HepG2 (cell line): ENCODE measurements around the gene MTRR. TPM values are rescaled to one million over a fixed set of nuclear protein-coding genes. Genes with fewer than 3 reads are reported as not detected.

Experiments
- ATAC-seq: fragments of 200-7000 bp; cut with Tn5 transposase; 3 replicates; pipeline ENCODE4 v1.9.1; 2020; ENCODE audit warnings: mild to moderate bottlenecking, moderate library complexity
- BruUV-seq: library from RNA; stranded (reverse); fragments of 400-500 nt; replicated peaks from 2 replicates; lab custom pipeline; 2021; lab: Mats Ljungman, UMichigan
- CTCF ChIA-PET: fragments of 300-600 bp; formaldehyde crosslinking; extraction: SDS; loops from one replicate; lab custom pipeline; 2021; ENCODE audit warnings: low total read pairs, inconsistent platforms, low intra/inter-chr PET ratio; lab: Yijun Ruan, JAX
- POLR2A ChIA-PET: fragments of 350-600 bp; sonication (Branson Sonifier 250); formaldehyde crosslinking; loops from one replicate; lab custom pipeline; 2020; ENCODE audit warnings: antibody characterized with exemption, inconsistent platforms; lab: Yijun Ruan, JAX
- DNase-seq: peaks from one replicate; pipeline ENCODE4 v3.0.0-alpha.2; 2015; ENCODE audit warnings: low spot score
- FAIRE-seq: peaks from 3 replicates; lab custom pipeline; 2011; peaks lifted over from hg19 to GRCh38; lab: Jason Lieb, UNC
- H2AFZ ChIP-seq: one replicate; pipeline ENCODE4 v1.6.1; 2011; ENCODE audit warnings: low read length, inconsistent platforms
- H3K27ac ChIP-seq: fragments of 300-600 bp; 3 replicates; pipeline ENCODE4 v1.8.0; 2011; ENCODE audit warnings: mixed run types, mild to moderate bottlenecking, mixed read lengths, low read length, inconsistent platforms; ENCODE audit not compliant: insufficient read depth; ENCODE audit errors: extremely low read length
- H3K27me3 ChIP-seq, 2 experiments: fragments of 200-600 bp in 1 of 2; 2 replicates in 1 of 2; 3 replicates in 1 of 2; pipeline versions ENCODE4 v1.6.0 to v1.8.0; 2011; ENCODE audit warnings: low read length in 2 of 2, mild to moderate bottlenecking in 2 of 2, moderate library complexity in 2 of 2, inconsistent platforms in 1 of 2; ENCODE audit not compliant: insufficient read depth in 2 of 2, control insufficient read depth in 1 of 2
- H3K36me3 ChIP-seq, 2 experiments: fragments of 200-600 bp in 1 of 2; replicated peaks in 1 of 2; 2 replicates in 1 of 2; 3 replicates in 1 of 2; pipeline versions ENCODE4 v1.5.1 to v1.8.0; 2011; ENCODE audit warnings: low read length in 2 of 2, inconsistent platforms in 1 of 2; ENCODE audit not compliant: insufficient read depth in 2 of 2, control insufficient read depth in 1 of 2
- H3K4me1 ChIP-seq: 2 replicates; pipeline ENCODE4 v1.5.1; 2012; ENCODE audit warnings: low read length, inconsistent platforms; ENCODE audit not compliant: insufficient read depth
- H3K4me2 ChIP-seq: 2 replicates; pipeline ENCODE4 v1.6.0; 2011; ENCODE audit warnings: low read depth, low read length, inconsistent platforms
- H3K4me3 ChIP-seq, 3 experiments: fragments of 200-600 bp in 1 of 3; sonication (generic), shearing (Covaris generic) in 1 of 3; replicated peaks in 1 of 3; 2 replicates each; pipeline ENCODE4 v1.5.1; 2011 to 2016; ENCODE audit warnings: low read length in 3 of 3, inconsistent platforms in 2 of 3, low read depth in 2 of 3, mild to moderate bottlenecking in 2 of 3, control low read depth in 1 of 3, mixed read lengths in 1 of 3; ENCODE audit not compliant: insufficient read depth in 1 of 3
- H3K79me2 ChIP-seq: one replicate; pipeline ENCODE4 v1.6.1; 2011; ENCODE audit warnings: low read length, inconsistent platforms; ENCODE audit not compliant: insufficient read depth
- H3K9ac ChIP-seq: 2 replicates; pipeline ENCODE4 v1.6.0; 2011; ENCODE audit warnings: mild to moderate bottlenecking, low read depth, low read length, inconsistent platforms; ENCODE audit not compliant: insufficient read depth
- H3K9me3 ChIP-seq: 2 replicates; pipeline ENCODE4 v1.5.1; 2012; ENCODE audit warnings: mild to moderate bottlenecking, low read length
- H4K20me1 ChIP-seq: 2 replicates; pipeline ENCODE4 v1.6.0; 2011; ENCODE audit warnings: inconsistent platforms, mild to moderate bottlenecking, low read length, moderate library complexity; ENCODE audit not compliant: insufficient read depth
- AGO1 ChIP-seq: fragments of 200-400 bp; formaldehyde crosslinking; IDR thresholded peaks from 2 replicates; pipeline ENCODE4 v1.6.1; 2017; ENCODE audit warnings: mild to moderate bottlenecking, low read depth, low read length, moderate library complexity; ENCODE audit not compliant: poor library complexity, severe bottlenecking
- DR1 ChIP-seq: sonication (generic); formaldehyde crosslinking; IDR thresholded peaks from 2 replicates; pipeline ENCODE4 v1.8.0; 2021; ENCODE audit warnings: mild to moderate bottlenecking, missing genetic modification reagents, inconsistent platforms
- HNRNPK ChIP-seq: fragments of 200-400 bp; formaldehyde crosslinking; IDR thresholded peaks from 2 replicates; pipeline ENCODE4 v1.6.1; 2018; ENCODE audit warnings: low read length, low read depth, moderate library complexity, mild to moderate bottlenecking; ENCODE audit not compliant: poor library complexity, severe bottlenecking
- ISL2 ChIP-seq: sonication (generic); formaldehyde crosslinking; IDR thresholded peaks from 2 replicates; pipeline ENCODE4 v1.5.0; 2020; ENCODE audit warnings: missing genetic modification reagents
- KDM6A ChIP-seq: IDR thresholded peaks from 2 replicates; pipeline ENCODE4 v1.6.1; 2016; ENCODE audit warnings: low read depth
- MAFK ChIP-seq, 2 experiments: IDR thresholded peaks in 1 of 2; conservative IDR thresholded peaks in 1 of 2; 2 replicates each; pipeline ENCODE4 v1.6.1; 2011; ENCODE audit warnings: improper control_type of control experiment in 2 of 2, low read length in 2 of 2
- MNT ChIP-seq: fragments of 450-650 bp; IDR thresholded peaks from 2 replicates; pipeline ENCODE4 v1.6.1; 2016
- MTA1 ChIP-seq: sonication (generic); formaldehyde crosslinking; IDR thresholded peaks from 2 replicates; pipeline ENCODE4 v1.4.0; 2020; ENCODE audit warnings: missing genetic modification reagents, mild to moderate bottlenecking, borderline replicate concordance
- NR2F6 ChIP-seq, 2 experiments: IDR thresholded peaks; 2 replicates each; pipeline ENCODE4 v1.6.1; 2016; ENCODE audit warnings: antibody characterized with exemption in 1 of 2, mild to moderate bottlenecking in 1 of 2
- PITX1 ChIP-seq: sonication (generic); formaldehyde crosslinking; IDR thresholded peaks from 2 replicates; pipeline ENCODE4 v1.5.1; 2020; ENCODE audit warnings: mild to moderate bottlenecking, missing genetic modification reagents
- RELA ChIP-seq: sonication (generic); formaldehyde crosslinking; IDR thresholded peaks from 2 replicates; pipeline ENCODE4 v1.4.0; 2020; ENCODE audit warnings: missing genetic modification reagents
- SMYD3 ChIP-seq: sonication (generic); formaldehyde crosslinking; IDR thresholded peaks from 2 replicates; pipeline ENCODE4 v1.8.1; 2023; ENCODE audit warnings: mild to moderate bottlenecking, missing genetic modification reagents
- TCF7 ChIP-seq: sonication (generic); IDR thresholded peaks from 2 replicates; pipeline ENCODE4 v1.6.1; 2016; ENCODE audit warnings: antibody characterized with exemption, low read depth
- TCF7L2 ChIP-seq: IDR thresholded peaks from 2 replicates; pipeline ENCODE4 v1.6.1; 2011; ENCODE audit warnings: mild to moderate bottlenecking, low read depth, low read length, moderate library complexity
- ZFP41 ChIP-seq: sonication (generic); formaldehyde crosslinking; IDR thresholded peaks from 2 replicates; pipeline ENCODE4 v1.4.0; 2020; ENCODE audit warnings: mild to moderate bottlenecking, missing genetic modification reagents, borderline replicate concordance
- ZNF256 ChIP-seq: sonication (generic); formaldehyde crosslinking; conservative IDR thresholded peaks from 2 replicates; pipeline ENCODE4 v1.4.0; 2020; ENCODE audit warnings: missing genetic modification reagents
- ZNF263 ChIP-seq: sonication (generic); formaldehyde crosslinking; IDR thresholded peaks from 2 replicates; pipeline ENCODE4 v1.4.0; 2020; ENCODE audit warnings: missing genetic modification reagents
- ZNF430 ChIP-seq: sonication (generic); formaldehyde crosslinking; IDR thresholded peaks from 2 replicates; pipeline ENCODE4 v1.9.0; 2021; ENCODE audit warnings: mild to moderate bottlenecking, missing genetic modification reagents
- ZNF562 ChIP-seq: sonication (generic); formaldehyde crosslinking; IDR thresholded peaks from 2 replicates; pipeline ENCODE4 v1.8.0; 2022; ENCODE audit warnings: missing genetic modification reagents, borderline replicate concordance
- WGBS: methylation state at CpG from one replicate; pipeline ENCODE4 v1.1.6; 2017; ENCODE audit warnings: low lambda C conversion rate; 5-methylcytosine and 5-hydroxymethylcytosine counted together
- in situ Hi-C: cut with HindIII; loops from 2 replicates; pipeline ENCODE4 v1.10.0; 2017; ENCODE audit warnings: low pct_unique_long_range_greater_than_20kb; ENCODE audit not compliant: extremely low pct_ligation_motif_present
- intact Hi-C: fragments of 100-400 bp; cut with micrococcal nuclease; formaldehyde crosslinking; loops from one replicate; pipeline ENCODE4 v1.10.0; 2022; ENCODE audit not compliant: unreplicated experiment
- polyA plus RNA-seq, 8 experiments: library from polyadenylated mRNA; depleted of rRNA in 3 of 8; stranded (reverse) in 7 of 8; unstranded in 1 of 8; fragments of >200 nt; fragmentation: Illumina TruSeq in 4 of 8; extraction: Trizol in 4 of 8; gene quantifications; 2 replicates each; pipeline versions ENCODE4 v1.2.1 to v1.2.3, GENCODE V29; 2011 to 2016; ENCODE audit warnings: low read depth in 4 of 8, missing spikeins in 1 of 8, mixed read lengths in 1 of 8; ENCODE audit not compliant: insufficient read depth in 1 of 8
- total RNA-seq, 5 experiments: library from RNA; depleted of rRNA; stranded (reverse); fragments of >200 nt; fragmentation: Illumina TruSeq; extraction: Trizol; gene quantifications; 2 replicates each; pipeline ENCODE4 v1.2.3, GENCODE V29; 2016; ENCODE audit warnings: low read depth in 1 of 5

MTRR gene
- total and polyA plus RNA-seq, 2 of the 13 experiments (the other 11 are each of a cell fraction or from before 2014, with no cell fraction given): 39.2 to 59.2 TPM

GRCh38 chr5:7827610-7828009 lies 41.3 kb upstream of the MTRR start:
- ATAC-seq (no peak; the same call in 2 of the 3 replicates), DNase-seq (no peak), FAIRE-seq (no peak)
- intact Hi-C loops (no loop called here), in situ Hi-C loops (no loop called here)
- ChIA-PET CTCF (no interaction called here), POLR2A (no interaction called here)
- H3K4me3 ChIP-seq: no peak overlapping the region
- H4K20me1 ChIP-seq: no peaks in the 10 kb centered on the region
- TF ChIP-seq MAFK (conservative IDR thresholded peaks at IDR 0.05 in 1 of 2, IDR thresholded peaks at IDR 0.05 in 1 of 2; ENCODE audit: low read length in 2 of 2): no peak
- no peak for TF ChIP-seq AGO1
- no peak for TF ChIP-seq MTA1
- no peak for TF ChIP-seq MNT
- no peak for TF ChIP-seq PITX1
- TF ChIP-seq ISL2 (CRISPR knock-in tag): no peak
- no peak for TF ChIP-seq ZNF562
- no peak for TF ChIP-seq ZNF256 (CRISPR knock-in tag)
- no peak for TF ChIP-seq TCF7L2
- no peak for TF ChIP-seq NR2F6 (IDR thresholded peaks at IDR 0.05)
- TF ChIP-seq NR2F6 (CRISPR knock-in tag; IDR thresholded peaks at IDR 0.05): no peak
- TF ChIP-seq TCF7: no peak
- no peak for TF ChIP-seq HNRNPK
- TF ChIP-seq RELA (CRISPR knock-in tag): no peak
- TF ChIP-seq KDM6A: no peak
- TF ChIP-seq ZNF430 (CRISPR knock-in tag): no peak
- no peak for TF ChIP-seq ZNF263
- no peak for TF ChIP-seq DR1 (CRISPR knock-in tag)
- no peak for TF ChIP-seq ZFP41
- no peak for TF ChIP-seq SMYD3 (CRISPR knock-in tag)
- H3K9ac ChIP-seq: no peak overlapping the region
- H3K9me3 ChIP-seq: no peaks in the 10 kb centered on the region
- H3K36me3 ChIP-seq: no peaks in the 10 kb centered on the region
- H3K79me2 ChIP-seq: no peaks in the 10 kb centered on the region
- peaks cover 3 to 53% of the 10 kb centered on the region in 2 experiments; a peak in 4 of 5 replicates for H3K27me3 ChIP-seq
- H3K27ac ChIP-seq: no peak overlapping the region
- no peak overlapping the region for H2AFZ ChIP-seq
- 21% methylated on average over 6 of the region's 6 CpGs for WGBS
- no peak overlapping the region for H3K4me2 ChIP-seq
- no TSS peak for BruUV-seq
- no peaks in the 10 kb centered on the region for H3K4me1 ChIP-seq
